ENCODE results near the gene GDPD5. TPM values are rescaled to one million over a fixed set of nuclear protein-coding genes. Genes with fewer than 3 reads are reported as not detected.

Gene GDPD5
- total and polyA plus RNA-seq, 11 donors: 2.0 to 12.5 (median 4.9) TPM

DNA sequence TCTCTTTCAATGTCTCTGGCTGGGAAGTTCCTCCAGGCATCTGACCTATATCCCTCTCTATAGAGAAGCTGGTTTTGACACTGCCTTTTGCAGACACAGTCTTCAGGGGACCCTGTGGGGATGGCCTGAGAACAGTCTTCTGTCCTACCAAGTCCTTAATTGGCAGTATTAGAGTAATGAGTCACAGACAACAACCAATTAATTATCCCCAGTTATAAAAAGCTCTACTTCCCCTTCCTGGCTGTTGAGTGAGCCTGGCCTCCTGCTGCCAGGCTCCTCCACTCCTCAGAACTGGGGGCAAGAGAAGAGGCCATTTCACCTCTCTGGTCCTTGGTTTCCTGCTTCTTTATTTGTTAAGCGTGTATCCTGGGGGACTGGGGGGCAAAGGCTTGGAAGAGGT, 51.5 kb downstream of the GDPD5 start:
- no peak for DNase-seq
- Histone ChIP-seq H3K4me3 (no peak overlapping the region), H3K36me3 (no peaks in the 10 kb centered on the region), H3K27me3 (no peaks in the 10 kb centered on the region), H3K4me1 (peaks cover 0 to 35% (median 20%) of the 10 kb centered on the region in 12 donors), H3K9me3 (no peaks in the 10 kb centered on the region), H3K27ac (no peak overlapping the region)
- TF ChIP-seq, protein P1, sequence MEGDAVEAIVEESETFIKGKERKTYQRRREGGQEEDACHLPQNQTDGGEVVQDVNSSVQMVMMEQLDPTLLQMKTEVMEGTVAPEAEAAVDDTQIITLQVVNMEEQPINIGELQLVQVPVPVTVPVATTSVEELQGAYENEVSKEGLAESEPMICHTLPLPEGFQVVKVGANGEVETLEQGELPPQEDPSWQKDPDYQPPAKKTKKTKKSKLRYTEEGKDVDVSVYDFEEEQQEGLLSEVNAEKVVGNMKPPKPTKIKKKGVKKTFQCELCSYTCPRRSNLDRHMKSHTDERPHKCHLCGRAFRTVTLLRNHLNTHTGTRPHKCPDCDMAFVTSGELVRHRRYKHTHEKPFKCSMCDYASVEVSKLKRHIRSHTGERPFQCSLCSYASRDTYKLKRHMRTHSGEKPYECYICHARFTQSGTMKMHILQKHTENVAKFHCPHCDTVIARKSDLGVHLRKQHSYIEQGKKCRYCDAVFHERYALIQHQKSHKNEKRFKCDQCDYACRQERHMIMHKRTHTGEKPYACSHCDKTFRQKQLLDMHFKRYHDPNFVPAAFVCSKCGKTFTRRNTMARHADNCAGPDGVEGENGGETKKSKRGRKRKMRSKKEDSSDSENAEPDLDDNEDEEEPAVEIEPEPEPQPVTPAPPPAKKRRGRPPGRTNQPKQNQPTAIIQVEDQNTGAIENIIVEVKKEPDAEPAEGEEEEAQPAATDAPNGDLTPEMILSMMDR (IDR thresholded peaks at IDR 0.05): no peak
- intact Hi-C loops (cut with DNase I): no loop called here
- WGBS, 4 donors: 71 to 94% (median 84%) methylated on average over 1 of the region's 1 CpG
- no peak for ATAC-seq

DNA sequence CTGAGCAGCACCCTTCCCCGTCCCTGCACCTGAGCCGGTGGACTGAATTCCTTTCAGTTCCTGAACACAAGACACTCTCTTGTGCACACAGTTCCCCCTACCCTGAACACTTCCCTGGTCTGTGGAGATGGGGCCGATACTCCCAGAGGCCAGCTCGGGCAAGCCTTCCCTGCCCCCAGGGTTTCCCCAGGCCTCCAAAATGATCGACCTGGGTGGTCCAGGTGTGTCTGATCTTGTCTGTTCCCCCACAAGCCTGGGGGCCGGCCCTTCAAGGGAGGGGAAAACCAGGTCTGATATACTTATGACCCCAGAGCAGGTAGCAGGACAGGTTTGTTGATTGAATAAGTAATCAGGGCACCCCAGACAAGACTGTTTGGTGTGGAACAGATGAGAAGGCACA, 52.1 kb downstream of the GDPD5 start:
- WGBS, 4 donors: 82 to 93% (median 93%) methylated on average over 5 to 6 of the region's 6 CpGs
- ATAC-seq: no peak
- Histone ChIP-seq H3K36me3 (no peaks in the 10 kb centered on the region), H3K9me3 (no peaks in the 10 kb centered on the region), H3K4me1 (peaks cover 0 to 39% (median 24%) of the 10 kb centered on the region in 12 donors), H3K4me3 (no peak overlapping the region), H3K27ac (no peak overlapping the region), H3K27me3 (no peaks in the 10 kb centered on the region)
- peak in 1 of 5 donors; percentile 23 for DNase-seq
- intact Hi-C loops (cut with DNase I): no loop called here
- no peak for TF ChIP-seq POLR2A (IDR thresholded peaks at IDR 0.05)
- TF ChIP-seq, protein P1 (IDR thresholded peaks at IDR 0.05): no peak

DNA sequence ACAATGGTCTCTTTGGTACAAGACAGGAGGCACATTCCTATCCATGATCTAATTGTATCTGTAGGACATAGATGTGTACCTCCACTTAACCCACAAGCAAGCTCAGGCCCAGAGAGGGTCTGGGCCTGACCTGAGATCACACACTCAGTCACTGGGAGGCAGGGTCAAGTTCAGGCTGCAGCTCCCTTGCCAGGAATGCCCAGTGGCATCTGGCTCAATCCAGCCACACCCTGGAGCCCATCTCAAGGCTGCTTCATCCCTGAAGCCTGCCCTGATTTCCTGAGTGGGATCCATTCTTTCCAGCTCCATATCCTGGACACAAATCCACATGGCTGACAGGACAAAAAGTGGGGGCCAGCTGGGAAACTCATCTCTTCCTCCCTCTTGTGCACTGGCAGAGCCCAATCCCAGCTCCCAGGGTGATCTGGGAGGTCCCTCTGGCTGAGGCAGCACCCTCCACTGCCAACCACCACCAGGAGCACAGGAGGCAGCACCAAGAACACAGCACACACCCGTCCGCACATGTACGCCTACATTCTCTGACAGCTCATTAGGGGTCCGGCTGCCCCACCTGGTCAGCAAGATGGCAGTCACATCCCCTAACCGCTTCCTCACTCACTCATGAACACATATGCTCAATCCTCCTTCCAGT, 53.5 kb downstream of the GDPD5 start:
- 94 to 99% (median 97%) methylated on average over 5 of the region's 5 CpGs for WGBS, 4 donors
- no peak for TF ChIP-seq POLR2A (IDR thresholded peaks at IDR 0.05)
- intact Hi-C loops (cut with DNase I): no loop called here
- no peak overlapping the region for H3K4me3 ChIP-seq
- H3K27me3 ChIP-seq: no peaks in the 10 kb centered on the region
- no peaks in the 10 kb centered on the region for H3K36me3 ChIP-seq
- ATAC-seq (no peak), DNase-seq (peak in 1 of 5 donors; percentile 14)
- no peaks in the 10 kb centered on the region for H3K9me3 ChIP-seq
- H3K27ac ChIP-seq: no peak overlapping the region
- peaks cover 0 to 48% (median 30%) of the 10 kb centered on the region in 12 donors for H3K4me1 ChIP-seq

DNA sequence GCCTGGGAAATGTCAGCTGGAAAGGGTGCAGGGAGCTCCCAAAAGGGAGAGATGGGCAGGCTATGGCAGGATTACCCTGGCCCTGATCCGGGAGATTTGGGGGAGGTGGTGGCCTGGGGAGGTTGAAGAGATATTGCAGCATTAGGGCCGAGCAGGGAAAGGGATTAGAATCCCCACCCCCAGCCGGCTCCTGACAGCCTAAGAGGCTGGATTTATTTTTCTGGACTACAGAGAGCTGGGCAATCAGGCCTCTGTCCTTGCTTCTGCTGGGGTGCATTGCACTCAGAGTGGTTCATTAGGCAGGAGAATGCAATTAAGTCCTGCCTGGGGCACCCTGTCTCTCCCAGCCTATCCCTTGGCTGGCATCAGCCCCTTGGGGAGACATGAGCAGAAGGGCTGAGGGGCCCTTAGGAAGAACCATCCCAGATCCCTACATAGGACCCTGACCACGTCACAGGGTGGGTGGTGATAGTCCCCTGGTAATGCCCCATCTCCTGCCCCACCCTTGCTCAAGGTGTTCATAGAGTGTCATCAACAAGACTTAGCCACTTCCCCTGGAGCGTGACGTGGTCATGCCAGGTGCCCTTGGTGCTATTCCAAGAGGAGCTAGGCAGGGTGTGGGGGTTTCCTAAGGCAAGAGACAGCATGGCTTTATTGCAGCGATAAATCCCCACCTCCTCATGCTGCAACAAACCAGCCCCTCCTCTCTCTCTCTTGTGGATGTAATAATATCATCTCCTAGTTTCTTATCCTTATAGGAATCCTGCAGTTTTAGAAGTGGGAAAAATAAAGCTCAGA, 54.4 kb downstream of the GDPD5 start:
- 93 to 98% (median 95%) methylated on average over 7 of the region's 7 CpGs for WGBS, 4 donors
- no peak overlapping the region for H3K4me3 ChIP-seq
- intact Hi-C loops (cut with DNase I): no loop called here
- ATAC-seq: no peak
- no peaks in the 10 kb centered on the region for H3K9me3 ChIP-seq
- DNase-seq: no peak
- TF ChIP-seq POLR2A (IDR thresholded peaks at IDR 0.05): no peak
- TF ChIP-seq, protein P1 (IDR thresholded peaks at IDR 0.05): no peak
- no peaks in the 10 kb centered on the region for H3K36me3 ChIP-seq
- H3K4me1 ChIP-seq: peaks cover 0 to 45% (median 27%) of the 10 kb centered on the region in 12 donors
- H3K27me3 ChIP-seq: no peaks in the 10 kb centered on the region
- H3K27ac ChIP-seq: no peak overlapping the region
